Globus pallidus (tissue), 1 donor: ENCODE data around the gene KDM1A.

Experiments used
- DNase-seq: peaks from one replicate; pipeline ENCODE4 v3.0.0-alpha.2; 2015; ENCODE audit warnings: low spot score

The KDM1A gene

DNA sequence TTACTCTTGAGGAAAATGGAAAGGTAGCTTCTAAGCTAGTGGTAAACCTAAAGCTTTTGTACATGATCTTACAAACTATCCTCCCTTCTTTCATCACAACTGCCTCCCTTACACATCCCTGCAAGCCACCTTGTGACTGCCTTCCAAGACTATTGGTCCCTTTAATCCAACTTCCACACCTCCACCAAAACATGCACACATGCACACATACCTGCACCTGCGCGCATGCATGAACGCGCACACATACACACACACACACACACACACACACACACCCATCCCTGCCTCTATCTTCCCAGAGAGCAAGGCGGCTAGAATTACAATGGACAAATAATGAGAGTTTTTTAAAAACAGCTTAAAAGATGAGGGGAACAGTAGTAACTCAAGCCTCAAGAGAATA lies 91.1 kb downstream of the KDM1A start:
- DNase-seq: no peak

DNA sequence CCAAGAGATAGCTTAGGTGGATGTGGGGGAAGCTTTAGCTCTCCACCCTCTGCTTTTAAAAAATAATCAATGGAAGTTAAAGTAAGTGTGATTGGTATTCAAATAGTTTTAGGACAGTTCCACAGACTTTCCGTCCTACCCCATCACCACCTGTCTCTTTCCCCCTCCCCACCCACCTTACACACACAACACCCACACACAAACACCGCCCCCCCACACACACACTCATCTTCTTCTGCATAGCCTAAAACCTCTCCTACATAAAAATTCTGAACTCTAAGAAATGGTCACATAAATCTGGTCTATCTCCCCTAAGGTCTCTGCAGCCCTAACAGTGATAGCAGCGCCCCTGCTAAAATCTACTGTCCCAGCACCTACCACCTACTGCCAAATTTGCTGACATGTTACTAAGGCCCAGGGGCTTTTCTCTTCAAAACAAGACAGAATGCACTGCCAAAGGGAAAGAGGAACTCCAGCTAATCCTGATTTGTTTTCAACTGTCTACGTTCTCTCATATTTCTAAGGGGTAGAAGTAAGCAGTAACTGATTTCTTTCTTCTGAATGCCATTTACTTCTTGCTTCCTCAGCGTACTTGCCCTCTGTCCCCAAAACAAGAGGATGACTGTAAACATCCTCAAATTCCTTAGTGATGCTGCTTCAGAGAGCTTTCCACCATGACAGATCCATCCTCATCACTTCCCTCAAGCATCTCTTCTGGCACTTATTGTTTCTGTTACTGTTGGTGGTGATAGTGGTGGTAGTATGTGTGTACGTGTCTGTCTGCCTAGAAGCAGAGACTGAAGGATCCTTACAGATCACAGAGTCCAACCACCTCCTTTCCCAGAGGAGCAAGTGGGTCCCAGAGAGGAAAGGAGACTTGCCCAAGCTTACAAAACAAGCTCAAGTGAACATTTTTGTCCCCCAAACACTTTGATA lies 92.6 kb downstream of the KDM1A start:
- no peak for DNase-seq

DNA sequence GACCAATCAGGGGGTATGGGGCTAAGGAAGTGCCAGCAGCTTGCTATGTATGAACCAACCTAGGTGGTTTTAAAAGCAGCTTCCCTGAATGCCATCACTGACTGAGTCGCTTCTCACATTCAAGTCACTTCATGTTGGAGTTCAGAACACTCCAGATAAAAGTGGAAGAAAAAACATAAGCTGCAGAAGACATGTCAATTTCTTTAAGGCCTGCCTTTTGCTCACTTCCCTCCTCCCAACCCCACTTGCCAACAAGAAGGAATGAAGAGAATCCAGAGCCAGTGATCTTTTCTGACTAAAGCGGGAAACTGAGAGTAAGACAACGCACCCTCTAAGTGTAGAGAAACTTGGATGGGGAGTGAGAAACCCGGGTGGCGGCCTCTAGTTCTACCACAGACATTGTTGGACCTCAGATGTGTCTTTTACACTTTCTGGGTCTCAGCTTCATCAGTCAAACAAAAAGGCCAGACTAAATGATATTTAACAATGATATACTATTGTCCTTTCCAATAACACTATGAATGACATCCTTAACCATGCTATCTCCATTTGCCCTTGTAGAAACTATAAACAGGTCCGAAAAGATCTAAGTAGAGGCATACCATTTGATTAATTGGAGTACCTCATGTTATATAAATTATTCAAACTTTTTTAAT lies 95.3 kb downstream of the KDM1A start:
- DNase-seq: no peak

DNA sequence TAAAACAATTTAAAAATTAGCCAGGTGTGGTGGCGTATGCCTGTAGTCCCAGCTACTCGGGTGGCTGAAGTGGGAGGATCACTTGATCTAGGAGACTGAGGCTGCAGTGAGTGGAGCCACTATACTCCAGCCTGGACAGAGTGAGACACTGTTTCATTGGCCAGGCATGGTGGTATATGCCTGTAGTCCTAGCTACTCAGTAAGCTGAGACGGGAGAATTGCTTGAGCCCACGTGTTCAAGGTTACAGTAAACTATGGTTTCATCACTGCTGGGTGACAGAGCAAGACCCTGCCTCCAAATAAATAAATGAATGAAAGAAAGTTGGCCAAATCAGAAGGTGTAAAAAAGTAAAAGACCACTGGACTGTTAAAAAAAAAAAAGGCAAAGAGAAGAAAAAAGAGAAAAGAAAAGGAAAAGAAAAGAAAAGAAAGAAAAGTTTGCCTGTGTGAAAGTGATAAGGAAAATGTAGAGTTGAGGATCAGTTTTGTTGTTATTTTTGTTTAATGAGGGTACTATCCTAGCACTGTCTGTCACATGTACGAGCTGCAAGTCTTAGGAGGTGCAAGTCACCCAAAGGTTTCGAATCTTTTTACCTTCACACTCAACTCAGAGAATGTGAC lies 97.1 kb downstream of the KDM1A start:
- DNase-seq: no peak

DNA sequence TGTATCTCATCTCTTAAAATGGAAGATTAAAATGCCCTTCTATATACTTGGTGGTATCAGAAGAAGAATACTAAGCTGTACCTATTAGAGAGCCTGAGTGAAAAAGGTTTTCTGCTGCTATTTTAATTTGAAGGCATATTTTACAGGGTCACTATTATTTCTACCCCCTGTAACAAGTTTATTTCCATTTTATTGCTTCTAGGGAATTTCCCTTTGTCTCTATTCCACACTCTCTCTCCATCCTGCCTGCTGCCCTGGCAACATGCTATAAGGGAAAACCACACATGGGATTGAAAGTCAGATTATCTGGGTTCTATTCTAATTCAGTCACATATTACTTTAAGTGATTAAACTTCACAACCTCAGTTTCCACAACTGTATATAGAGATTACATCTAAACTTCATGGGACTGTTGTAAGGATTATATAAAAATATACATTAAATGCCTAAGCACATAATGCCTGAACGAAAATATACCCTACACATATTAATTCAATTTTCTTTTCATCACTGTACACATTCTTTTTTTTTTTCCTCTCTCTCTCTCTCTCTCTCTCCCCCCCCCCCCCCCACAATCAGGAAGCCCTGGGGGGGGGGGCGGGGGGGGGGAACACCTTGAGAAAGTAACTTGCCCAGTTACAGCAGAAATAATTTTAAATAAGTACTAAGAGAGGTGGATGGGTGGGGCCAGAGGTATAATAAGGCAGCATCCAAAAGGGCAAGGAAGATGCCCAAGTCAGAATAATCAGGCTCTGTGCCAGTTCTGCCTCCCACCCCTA lies 97.8 kb downstream of the KDM1A start:
- no peak for DNase-seq

DNA sequence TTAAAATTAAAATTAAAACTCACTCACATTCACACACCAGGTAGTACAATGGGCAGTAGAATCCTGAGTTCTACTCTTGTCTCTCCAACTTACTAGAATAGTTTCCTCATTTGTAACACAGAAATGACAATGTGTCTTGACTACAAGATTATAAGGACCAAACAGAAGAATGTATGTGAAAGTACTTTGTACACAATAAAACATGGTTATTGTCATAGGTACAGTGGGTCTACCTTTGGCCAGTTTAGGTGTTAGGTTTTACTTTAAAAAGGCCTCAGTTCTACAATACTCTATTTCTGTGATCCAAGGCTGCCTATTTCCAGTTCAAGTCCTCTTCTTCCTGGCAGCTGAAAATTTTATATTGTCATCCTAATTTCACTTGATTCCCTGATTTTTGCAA lies 99.1 kb downstream of the KDM1A start:
- no peak for DNase-seq

DNA sequence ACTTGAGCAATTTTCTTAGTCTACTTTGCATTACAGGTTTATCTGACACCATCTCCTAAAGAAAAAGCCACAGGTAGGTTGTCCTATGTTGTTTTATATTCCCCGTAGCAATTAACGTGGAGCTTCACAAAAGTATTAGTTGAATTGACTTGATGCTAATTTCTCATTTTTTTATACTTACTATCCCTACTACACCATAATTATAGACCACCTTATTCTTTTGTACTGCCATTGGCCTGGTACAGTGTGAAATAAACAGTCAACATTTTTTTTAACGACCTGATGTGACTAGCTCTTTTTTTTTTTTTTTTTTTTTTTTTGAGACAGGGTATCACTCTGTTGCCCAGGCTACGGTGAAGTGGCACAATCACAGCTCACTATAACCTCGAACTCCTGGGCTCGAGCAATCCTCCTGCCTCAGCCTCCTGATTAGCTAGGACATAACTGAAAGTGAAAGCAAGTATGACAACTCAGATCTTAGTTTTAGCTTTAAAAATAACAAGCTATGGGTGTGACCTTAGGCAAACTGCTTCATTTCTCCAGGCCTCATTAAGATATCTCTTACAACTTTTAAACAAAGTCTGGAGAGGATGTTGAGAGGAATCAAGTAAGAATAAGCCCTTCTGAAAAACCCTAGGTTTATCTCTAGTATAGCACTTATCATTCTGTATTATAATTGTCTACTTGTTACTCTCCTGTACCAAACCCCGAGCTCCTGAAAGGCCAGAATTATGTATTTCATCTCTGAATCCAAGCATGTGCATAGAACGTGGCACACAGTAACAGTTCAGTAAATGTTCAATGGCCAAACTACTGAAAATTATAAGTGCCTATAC lies 99.9 kb downstream of the KDM1A start:
- no peak for DNase-seq

DNA sequence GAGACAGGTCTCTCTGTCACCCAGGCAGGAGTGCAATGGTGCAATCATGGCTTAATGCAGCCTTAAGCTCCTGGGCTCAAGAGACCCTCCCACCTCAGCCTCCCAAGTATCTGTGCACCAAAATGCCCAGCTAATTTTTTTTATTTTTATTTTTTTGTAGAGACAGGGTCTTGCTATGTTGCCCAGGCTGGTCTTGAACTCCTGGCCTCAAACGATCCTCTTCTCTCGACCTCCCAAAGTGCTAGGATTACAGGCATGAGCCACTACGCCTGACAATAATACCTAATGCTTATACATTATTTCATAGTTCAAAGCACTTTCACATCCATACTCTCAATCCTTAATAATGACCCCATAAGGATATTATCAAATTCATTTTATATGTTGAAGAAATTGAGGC lies 101.1 kb downstream of the KDM1A start:
- no peak for DNase-seq

DNA sequence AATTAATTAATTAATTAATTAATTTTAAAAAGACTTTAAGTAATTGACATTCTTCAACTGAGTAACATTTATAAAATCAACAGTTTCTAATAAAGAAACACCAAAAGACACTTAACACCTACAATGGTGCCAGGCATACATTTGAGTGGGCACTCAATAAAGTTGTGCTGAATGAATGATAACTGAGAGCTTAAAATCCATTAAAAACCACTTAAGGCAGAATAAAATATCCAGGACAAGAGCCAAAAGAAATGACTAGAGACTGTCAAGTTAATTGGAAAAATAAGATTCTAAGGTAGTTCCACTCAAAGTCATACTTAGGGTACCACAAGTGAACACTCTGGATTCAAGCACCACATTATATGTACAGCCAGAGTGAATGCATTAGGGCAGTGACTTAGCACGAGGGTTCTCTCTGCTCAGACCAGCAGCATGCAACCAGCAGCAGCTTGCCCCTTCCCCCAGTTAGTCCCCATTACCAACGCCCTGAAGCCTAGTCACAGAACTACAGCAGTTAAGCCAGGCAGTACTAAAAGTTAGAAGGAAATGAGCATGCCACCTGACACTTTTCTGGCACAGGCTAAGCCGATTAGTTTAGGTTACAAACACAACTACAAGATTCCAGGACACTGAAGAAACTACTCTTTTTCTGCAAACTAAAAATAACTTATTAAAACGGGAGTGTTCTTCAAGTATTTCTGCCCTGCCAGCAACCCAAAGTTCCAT lies 102.9 kb downstream of the KDM1A start:
- no peak for DNase-seq

DNA sequence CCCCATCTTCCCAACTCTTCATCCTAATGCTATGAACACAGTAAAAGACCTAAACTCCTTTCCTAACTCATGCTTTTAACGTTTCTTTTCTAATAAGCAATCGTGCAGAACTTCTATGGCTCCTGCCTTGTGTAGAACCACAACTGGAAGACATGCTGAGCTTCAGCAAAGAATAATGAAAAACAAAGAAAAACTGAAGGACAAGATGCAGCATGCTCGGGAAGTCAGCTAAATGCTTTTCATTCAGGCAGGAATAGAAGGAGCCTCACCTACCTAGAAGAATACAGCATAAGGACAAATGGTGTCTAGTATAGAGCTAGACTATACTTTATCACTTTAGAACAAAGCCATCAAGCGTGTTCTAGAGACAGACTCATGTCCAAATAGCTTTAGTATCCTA lies 103.5 kb downstream of the KDM1A start:
- no peak for DNase-seq

DNA sequence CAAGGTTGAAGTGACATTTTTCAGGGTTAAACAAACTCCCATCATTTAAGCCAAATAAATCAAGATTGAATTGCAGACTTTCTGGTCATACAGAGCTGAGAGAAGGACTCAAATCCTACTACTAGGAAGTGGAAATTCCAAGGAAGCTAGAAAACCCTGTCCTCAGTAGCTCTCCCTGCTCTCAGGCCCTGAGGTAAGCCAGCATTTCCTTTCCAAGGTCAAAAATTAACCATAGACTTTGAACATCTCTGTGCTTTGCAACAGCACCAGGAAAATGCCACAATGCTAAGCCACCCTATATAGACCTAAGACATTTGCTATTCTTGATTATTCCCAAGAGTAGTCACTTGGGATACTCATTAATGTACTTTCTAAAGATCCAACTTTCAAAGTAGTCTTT lies 104.3 kb downstream of the KDM1A start:
- no peak for DNase-seq

DNA sequence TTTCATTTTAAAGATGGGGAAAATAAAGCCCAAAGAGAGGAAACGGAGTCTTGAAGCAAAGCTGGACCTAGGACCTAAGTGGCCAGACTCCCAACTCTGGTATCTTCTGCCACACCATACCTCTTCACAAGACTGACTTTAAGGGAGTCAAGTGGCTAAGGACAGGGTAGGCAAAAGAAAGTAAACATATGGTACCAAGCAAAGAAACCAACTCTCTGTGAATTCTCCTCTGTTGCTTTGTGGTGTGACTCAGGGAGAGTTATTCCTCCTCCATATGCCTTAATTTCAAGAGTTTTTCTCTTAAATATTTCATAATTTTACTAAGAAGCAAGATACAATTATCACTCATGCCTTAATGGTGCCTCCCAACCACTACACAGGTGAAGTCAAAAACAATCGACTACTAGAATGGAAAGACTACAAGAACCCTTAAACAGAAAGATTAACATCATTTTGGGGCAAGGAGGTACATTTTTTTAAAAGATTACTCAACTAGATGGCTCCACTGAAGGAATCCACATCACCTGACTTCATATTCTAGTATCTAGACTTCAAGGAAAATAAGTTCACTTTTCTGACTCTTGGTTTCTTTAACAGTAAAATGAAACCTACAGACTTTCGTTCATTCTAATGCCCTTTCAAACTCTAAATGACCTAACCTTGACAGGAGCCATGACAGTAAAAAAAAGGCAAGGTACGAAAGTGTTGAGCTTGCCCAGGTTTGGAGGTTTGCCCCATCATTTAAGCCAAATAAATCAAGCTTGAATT lies 105.2 kb downstream of the KDM1A start:
- no peak for DNase-seq

DNA sequence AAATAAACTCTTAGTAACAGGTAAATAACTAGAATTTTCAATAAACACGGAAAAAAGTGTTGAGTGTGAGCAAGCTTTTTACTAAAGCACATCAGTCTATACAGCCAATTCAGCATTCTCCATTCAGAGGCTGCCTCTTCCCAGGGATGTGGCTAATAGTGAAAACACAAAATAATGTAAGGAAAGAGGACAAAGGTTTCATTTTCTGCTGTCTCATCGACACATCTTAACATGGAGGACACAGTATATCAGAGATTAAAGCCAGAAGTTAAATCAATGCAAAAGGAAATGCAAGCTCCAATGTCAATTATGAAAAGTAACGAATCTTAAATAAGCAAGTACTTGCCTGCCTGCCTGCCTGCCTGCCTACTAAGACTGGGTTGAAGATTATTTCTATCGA lies 106.2 kb downstream of the KDM1A start:
- no peak for DNase-seq

DNA sequence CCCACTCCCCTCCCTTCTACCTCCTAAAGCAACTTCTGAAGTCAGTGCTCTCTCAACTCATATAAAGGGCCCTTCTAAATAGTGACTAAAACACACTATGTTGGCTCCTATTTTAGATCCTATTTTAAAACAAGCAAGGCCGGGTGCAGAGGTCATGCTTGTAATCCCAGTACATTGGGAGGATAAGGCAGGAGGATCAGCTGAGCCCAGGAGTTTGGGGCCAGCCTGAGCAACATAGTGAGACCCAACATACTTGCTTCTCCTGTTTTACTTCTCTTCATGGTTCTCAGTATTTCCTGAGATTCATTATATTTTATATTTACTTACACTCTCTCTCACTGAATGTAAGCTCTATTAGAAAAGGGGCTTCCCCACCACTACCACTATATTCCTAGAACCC lies 106.9 kb downstream of the KDM1A start:
- DNase-seq: no peak

DNA sequence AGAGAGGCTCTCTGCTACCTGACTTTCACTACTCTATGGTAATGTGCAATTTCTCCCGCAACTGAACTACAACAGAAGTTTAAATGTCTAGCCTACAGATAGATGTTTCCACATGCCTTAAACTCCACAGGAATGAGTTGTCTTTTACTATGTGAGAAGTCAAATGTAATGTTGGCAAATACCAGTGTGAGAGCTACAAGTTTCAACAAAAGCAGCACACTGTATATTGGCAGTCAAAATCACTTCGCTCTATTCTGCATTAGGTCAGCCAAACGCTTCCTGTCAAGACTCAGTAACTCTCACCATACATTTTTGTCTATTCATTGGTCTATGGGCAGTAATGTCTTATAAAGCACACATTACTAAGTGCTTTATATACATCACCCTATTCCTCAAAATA lies 107.5 kb downstream of the KDM1A start:
- no peak for DNase-seq

DNA sequence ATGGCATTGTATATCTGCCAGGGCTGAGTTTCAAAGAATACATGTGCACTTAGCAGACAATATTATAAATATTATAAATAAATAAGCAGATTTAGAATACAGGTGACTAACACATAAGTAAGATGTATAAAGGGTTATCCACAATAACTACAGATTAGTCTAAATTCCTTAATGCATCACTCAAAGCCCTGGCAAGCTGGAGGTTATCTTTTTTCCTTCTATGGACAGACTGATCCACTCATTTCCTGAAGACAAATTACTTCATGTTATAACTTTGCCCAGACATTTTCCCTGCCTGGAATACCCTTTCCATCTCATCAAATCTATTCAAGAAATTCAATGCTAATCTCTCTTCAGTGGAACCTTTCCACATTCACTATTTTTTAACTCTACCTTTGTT lies 110.6 kb downstream of the KDM1A start:
- no peak for DNase-seq

DNA sequence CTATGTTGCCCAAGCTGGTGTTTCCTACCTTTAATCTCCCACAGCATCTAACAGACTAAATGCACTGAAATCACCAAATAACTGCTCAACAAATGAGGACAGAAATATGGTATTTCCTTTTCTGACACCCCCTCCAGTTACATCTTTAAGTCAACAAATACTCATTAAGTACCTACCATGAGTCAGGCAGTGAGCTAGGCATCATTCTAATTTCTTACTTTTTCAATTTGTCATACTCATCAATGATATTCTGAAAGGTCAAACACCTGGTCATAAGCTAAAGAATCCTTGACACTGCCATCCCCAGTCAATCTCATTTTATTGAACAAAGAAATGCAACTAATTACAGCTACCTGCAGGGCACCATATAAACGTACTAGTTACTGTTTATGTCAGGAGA lies 112.8 kb downstream of the KDM1A start:
- no peak for DNase-seq
